T-helper 1 cell treated with Interleukin-12 subunit alpha and Interleukin-12 subunit beta and Interleukin-4 antibody, amounts not matched to agents 30 μg/mL and 1 μg/mL, for 36 hours (primary cell): ENCODE data around the gene DRD5.
"Not testable (repeated sequence)": the region's sequence is repeated elsewhere in the genome, so short reads cannot be mapped to it uniquely, and the experiment has no call there.

ENCODE experiments used
- H3K27ac Mint-ChIP-seq: one replicate; pipeline ENCODE4 v1.8.0; 2021; ENCODE audit warnings: mild to moderate bottlenecking, mixed read lengths
- H3K27me3 Mint-ChIP-seq: one replicate; pipeline ENCODE4 v1.8.0; 2021; ENCODE audit warnings: low read depth, mixed read lengths
- H3K36me3 Mint-ChIP-seq: one replicate; pipeline ENCODE4 v1.8.0; 2021; ENCODE audit warnings: low read depth, mixed read lengths
- H3K4me1 Mint-ChIP-seq: one replicate; pipeline ENCODE4 v1.8.0; 2021; ENCODE audit warnings: low read depth, mixed read lengths
- H3K4me3 Mint-ChIP-seq: one replicate; pipeline ENCODE4 v1.8.0; 2021; ENCODE audit warnings: mild to moderate bottlenecking, moderate library complexity, mixed read lengths
- H3K9me3 Mint-ChIP-seq: one replicate; pipeline ENCODE4 v1.8.0; 2021; ENCODE audit warnings: mixed read lengths

The DRD5 gene

DNA sequence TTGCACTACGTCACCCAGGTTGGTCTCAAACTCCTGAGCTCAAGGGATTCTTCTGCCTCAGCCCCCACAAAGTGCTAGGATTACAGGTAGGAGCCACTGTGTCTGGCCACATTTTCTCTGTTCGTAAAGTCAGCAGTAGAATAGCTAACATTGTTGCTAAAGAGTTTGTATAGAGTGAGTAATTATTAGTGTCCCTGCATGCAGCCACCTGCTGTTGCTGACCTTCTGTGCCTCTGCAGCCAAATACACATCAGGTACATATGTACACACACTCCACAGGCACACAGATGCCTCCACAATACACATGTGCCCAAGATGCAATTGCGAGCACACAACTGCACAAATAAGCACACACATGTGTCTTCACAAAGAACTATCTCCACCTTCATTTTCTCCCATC, 10.9 kb downstream of the DRD5 start:
- H3K4me3 Mint-ChIP-seq: no peak overlapping the region
- H3K9me3 Mint-ChIP-seq: no peaks in the 10 kb centered on the region
- H3K27ac Mint-ChIP-seq: no peak overlapping the region
- peaks cover 23% of the 10 kb centered on the region for H3K27me3 Mint-ChIP-seq
- H3K4me1 Mint-ChIP-seq: no peaks in the 10 kb centered on the region
- H3K36me3 Mint-ChIP-seq: no peaks in the 10 kb centered on the region

DNA sequence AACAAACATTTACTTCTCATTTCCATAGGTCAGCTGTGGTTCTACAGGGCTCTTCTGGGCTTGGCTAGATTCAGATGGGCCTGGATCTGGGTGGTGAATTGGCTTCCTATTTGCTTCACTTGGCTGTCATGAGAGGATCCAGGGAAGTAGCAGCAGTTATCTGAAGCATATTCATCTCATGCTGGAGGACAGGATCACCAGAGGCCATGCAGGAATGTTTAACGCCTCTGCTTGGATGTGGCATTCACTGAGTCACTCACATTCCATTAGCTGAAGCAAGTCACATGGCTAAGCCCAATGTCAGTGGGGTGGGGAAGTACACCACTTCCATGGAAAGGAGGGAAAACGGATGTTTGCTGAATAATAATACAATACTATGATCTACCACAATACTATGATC, 15.2 kb downstream of the DRD5 start:
- H3K4me1 Mint-ChIP-seq, H3K27me3 Mint-ChIP-seq, H3K36me3 Mint-ChIP-seq, H3K4me3 Mint-ChIP-seq, H3K27ac Mint-ChIP-seq, H3K9me3 Mint-ChIP-seq: not testable (repeated sequence)

- Mint-ChIP-seq H3K4me1 (no peaks in the 10 kb centered on the region), H3K27ac (no peak overlapping the region), H3K4me3 (no peak overlapping the region), H3K9me3 (no peaks in the 10 kb centered on the region), H3K36me3 (no peaks in the 10 kb centered on the region), H3K27me3 (peaks cover 29% of the 10 kb centered on the region)
These were observed 19.4 kb downstream of the DRD5 start for GRCh38 chr4:9800848-9801247.

GRCh38 chr4:9804918-9805317, 23.5 kb downstream of the DRD5 start:
- Mint-ChIP-seq H3K4me3 (no peak overlapping the region), H3K27ac (no peak overlapping the region), H3K4me1 (no peaks in the 10 kb centered on the region), H3K36me3 (no peaks in the 10 kb centered on the region), H3K9me3 (no peaks in the 10 kb centered on the region), H3K27me3 (peaks cover 37% of the 10 kb centered on the region)

- H3K4me1 Mint-ChIP-seq: peaks cover 7% of the 10 kb centered on the region
- H3K27me3 Mint-ChIP-seq: peaks cover 52% of the 10 kb centered on the region
- no peaks in the 10 kb centered on the region for H3K9me3 Mint-ChIP-seq
- H3K4me3 Mint-ChIP-seq: no peak overlapping the region
- H3K36me3 Mint-ChIP-seq: peaks cover 3% of the 10 kb centered on the region
- no peak overlapping the region for H3K27ac Mint-ChIP-seq
These were observed 26.6 kb downstream of the DRD5 start for GRCh38 chr4:9808077-9808476.

GRCh38 chr4:9811806-9812205, 30.4 kb downstream of the DRD5 start:
- H3K27ac Mint-ChIP-seq: no peak overlapping the region
- H3K4me1 Mint-ChIP-seq: peaks cover 12% of the 10 kb centered on the region
- peaks cover 59% of the 10 kb centered on the region for H3K27me3 Mint-ChIP-seq

DNA sequence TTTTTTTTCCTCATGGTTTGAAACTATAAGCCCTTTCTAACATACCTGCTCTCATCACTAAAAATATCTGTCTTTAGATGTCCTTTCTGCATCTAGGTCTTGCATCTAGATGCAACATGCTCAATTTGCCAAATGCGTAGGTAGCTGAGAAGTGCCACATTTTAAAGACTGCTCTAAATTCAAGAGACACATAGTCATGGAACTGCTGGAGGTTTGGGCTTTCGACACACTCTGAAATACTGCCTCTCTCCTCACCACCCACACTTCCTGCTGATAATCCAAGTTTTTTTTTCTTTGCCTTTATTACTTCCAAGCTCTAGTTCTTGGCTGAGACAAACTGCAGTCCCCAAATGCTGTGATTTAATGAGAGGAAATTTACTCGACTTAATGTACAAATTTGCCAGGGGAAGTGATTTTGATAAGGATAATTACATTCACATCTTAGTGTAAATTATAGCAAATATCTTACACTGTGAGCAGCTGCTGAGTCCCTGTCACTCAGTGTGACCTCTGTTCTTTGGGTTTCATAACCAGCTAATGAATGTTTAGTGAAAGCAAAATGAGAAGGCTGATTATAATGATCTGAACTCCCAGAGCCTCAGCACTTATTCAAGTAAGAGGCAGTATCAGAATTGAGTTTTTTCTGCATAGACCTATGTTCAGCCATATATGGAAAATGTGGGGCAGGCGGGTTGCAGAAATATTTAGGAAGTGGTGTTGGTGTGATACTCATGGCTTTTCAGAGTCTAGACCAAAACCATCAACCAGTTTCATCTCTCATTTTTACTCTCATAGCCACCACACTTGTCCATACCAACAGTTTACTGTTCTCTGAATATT, 31.3 kb downstream of the DRD5 start:
- no peak overlapping the region for H3K4me3 Mint-ChIP-seq
- H3K36me3 Mint-ChIP-seq: peaks cover 3% of the 10 kb centered on the region
- peaks cover 12% of the 10 kb centered on the region for H3K4me1 Mint-ChIP-seq
- peaks cover 63% of the 10 kb centered on the region for H3K27me3 Mint-ChIP-seq
- no peaks in the 10 kb centered on the region for H3K9me3 Mint-ChIP-seq
- no peak overlapping the region for H3K27ac Mint-ChIP-seq

More at GRCh38 chr4:9811806-9812205, 30.4 kb downstream of the DRD5 start:
- H3K4me3 Mint-ChIP-seq: no peak overlapping the region
- H3K36me3 Mint-ChIP-seq: peaks cover 3% of the 10 kb centered on the region
- H3K9me3 Mint-ChIP-seq: no peaks in the 10 kb centered on the region

GRCh38 chr4:9816285-9816684, 34.9 kb downstream of the DRD5 start:
- Mint-ChIP-seq H3K4me1 (peaks cover 12% of the 10 kb centered on the region), H3K27me3 (peaks cover 54% of the 10 kb centered on the region), H3K36me3 (peaks cover 3% of the 10 kb centered on the region), H3K4me3 (no peak overlapping the region), H3K27ac (no peak overlapping the region), H3K9me3 (no peaks in the 10 kb centered on the region)

DNA sequence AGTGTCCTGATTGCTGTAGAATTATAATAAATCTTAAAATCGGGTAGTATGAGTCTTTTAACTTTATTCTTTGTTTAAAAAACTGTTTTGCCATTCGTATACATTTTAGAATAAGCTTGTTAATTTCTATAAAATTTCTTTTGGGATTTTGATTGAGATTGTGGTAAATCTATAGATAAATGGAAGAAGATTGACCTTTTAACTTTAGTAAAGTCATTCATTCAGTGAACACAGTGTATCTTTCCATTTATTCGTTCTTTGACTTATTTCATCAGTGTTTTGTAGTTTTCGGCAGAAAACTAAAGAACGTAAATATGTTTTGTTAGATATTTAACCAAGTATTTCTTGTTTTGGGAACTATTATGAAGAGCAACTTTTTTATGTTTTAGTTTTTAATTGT, 38.9 kb downstream of the DRD5 start:
- Mint-ChIP-seq H3K9me3 (no peaks in the 10 kb centered on the region), H3K4me1 (peaks cover 9% of the 10 kb centered on the region), H3K4me3 (no peak overlapping the region), H3K27me3 (peaks cover 53% of the 10 kb centered on the region), H3K36me3 (no peaks in the 10 kb centered on the region), H3K27ac (no peak overlapping the region)

DNA sequence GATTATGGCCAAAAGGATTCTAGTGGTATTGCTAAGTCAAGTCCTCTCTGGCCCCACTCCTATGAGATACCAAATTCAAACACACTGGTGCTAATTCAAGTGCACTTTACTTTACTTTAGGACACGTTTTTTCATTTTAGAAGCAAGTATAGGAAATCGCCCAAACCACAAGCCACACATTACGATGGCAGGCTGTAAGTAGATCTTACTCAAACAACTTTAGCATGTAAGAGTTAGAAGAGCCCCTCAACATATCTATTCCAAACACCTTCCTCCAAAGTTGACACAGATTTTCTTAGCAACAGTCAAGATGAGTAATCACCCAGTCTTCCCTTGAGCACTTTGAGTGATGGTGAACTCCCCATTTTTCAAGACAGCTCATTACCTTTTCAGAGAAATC, 43.6 kb downstream of the DRD5 start:
- peak overlapping the region; percentile 56 for H3K27ac Mint-ChIP-seq
- no peaks in the 10 kb centered on the region for H3K36me3 Mint-ChIP-seq
- peaks cover 66% of the 10 kb centered on the region for H3K27me3 Mint-ChIP-seq
- H3K4me1 Mint-ChIP-seq: peaks cover 16% of the 10 kb centered on the region
- H3K4me3 Mint-ChIP-seq: peak overlapping the region; percentile 4
- H3K9me3 Mint-ChIP-seq: no peaks in the 10 kb centered on the region

GRCh38 chr4:9826551-9826950, 45.1 kb downstream of the DRD5 start:
- no peak overlapping the region for H3K27ac Mint-ChIP-seq
- H3K4me1 Mint-ChIP-seq: peaks cover 16% of the 10 kb centered on the region
- H3K27me3 Mint-ChIP-seq: peaks cover 61% of the 10 kb centered on the region
- no peak overlapping the region for H3K4me3 Mint-ChIP-seq
- no peaks in the 10 kb centered on the region for H3K9me3 Mint-ChIP-seq
- H3K36me3 Mint-ChIP-seq: no peaks in the 10 kb centered on the region

GRCh38 chr4:9832640-9833039, 51.2 kb downstream of the DRD5 start:
- Mint-ChIP-seq H3K36me3 (no peaks in the 10 kb centered on the region), H3K9me3 (no peaks in the 10 kb centered on the region), H3K27me3 (peaks cover 19% of the 10 kb centered on the region), H3K4me1 (no peaks in the 10 kb centered on the region), H3K27ac (no peak overlapping the region), H3K4me3 (no peak overlapping the region)

- H3K9me3 Mint-ChIP-seq: no peaks in the 10 kb centered on the region
- no peaks in the 10 kb centered on the region for H3K4me1 Mint-ChIP-seq
- H3K27me3 Mint-ChIP-seq: peaks cover 19% of the 10 kb centered on the region
- H3K4me3 Mint-ChIP-seq: no peak overlapping the region
- no peak overlapping the region for H3K27ac Mint-ChIP-seq
- H3K36me3 Mint-ChIP-seq: no peaks in the 10 kb centered on the region
These were observed 52.0 kb downstream of the DRD5 start for GRCh38 chr4:9833421-9833820.
